GM19463 (cell line): ENCODE data around the gene CIB4.

Experiments used
- ATAC-seq: cut with Tn5 transposase; IDR thresholded peaks from one replicate; pipeline ENCODE4 v1.9.1; 2021; ENCODE audit warnings: mild to moderate bottlenecking, moderate library complexity; ENCODE audit not compliant: unreplicated experiment

Gene CIB4

DNA sequence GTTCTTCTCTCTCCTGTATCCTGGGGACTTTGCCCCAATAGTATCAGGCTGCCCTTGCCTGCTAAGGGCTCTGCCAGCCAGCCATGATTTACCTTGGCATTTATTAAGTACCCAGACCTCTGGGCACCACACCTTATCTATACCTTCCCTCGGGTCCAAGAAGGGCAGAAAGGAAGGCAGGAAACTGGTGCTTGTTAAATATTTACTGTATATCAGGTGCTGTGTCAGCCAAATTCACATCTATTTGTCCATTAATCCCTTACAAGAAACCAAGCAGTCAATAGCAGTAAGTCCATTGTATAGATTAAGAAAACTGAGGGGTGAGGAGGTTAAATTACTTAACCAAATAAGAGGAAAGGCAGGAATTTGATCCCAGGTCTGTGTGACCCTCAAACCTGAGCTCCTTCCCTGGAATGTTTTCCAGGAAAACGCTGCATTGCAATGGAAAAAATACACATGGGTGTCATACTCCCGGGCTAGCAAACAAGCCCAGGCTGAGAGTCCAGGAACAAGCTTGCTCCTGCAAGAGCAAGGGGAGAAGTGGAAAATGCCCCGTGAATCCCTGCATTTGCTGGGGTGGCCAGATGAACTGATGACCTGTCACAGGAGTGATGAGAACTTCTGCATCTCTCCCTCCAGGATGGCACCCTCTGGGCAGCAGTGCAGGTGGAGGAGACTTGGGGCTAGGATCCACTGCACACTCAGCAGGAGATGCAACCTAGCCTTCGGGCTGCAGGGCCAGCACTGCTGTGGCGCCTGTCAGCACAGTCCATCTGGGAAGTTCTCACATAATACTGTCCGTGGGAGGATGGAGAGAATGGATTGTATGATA is 30.4 kb downstream of the CIB4 start:
- ATAC-seq, result no peak

DNA sequence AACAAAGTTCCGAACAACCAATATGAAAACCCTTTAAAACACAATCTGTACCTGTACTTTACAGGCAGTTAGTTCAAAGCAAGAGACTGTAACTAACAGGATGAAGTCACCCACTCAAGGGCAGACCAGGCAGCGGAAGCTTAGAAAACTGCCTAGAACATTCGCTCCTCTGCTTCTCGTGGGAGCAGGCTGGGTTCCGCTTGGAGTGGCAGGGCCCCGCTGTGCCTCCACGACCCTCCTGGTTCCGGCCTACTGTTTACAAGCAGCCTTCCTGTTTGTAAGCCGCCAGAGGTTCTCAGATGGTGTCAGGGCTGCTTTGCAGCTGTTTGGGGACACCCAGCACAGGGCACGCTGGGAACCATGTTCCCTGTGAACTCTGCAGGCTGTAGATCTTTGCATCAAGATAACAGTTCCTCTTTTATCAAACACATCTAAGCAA is 31.3 kb downstream of the CIB4 start:
- ATAC-seq, result no peak

DNA sequence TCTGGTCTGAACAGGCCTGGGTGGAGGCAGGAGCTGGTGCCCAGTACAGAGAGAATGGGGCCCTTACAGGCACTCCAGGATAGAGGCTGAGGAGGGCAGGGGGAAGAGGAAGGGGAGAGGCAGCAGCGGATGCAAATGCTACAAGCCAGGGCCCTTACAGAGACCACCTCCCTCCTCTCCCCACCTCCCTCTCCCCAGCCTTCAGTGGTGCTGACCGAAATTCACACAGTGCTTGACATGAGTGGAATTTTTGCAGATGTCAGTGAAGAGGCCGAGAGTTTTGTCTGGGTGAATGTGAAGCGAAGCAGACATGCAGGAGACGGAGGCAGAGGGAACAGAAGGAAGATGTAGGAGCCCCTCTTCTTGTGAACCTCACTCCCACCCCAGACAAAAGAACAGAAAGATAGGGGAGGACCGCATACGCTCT is 31.9 kb downstream of the CIB4 start:
- ATAC-seq, result no peak

DNA sequence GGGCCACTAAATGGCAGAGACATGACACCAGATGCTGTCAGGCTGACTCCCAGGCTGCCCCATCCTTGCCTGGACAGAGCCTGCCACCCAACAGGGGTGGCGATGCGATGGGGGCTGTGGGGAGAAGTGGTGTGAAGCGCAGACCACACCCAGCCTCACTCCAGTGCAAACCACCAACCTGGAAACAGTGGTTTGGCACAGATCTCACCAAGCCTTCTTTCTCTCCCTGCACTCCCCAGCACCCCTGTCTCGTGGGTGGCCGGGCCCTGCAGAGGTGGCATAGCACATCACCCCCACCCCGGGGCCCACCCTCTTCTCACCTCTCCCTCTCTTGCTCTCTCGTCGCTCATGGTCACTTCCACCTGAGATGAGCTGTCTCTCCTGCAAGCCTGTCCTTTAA is 32.6 kb downstream of the CIB4 start:
- ATAC-seq, result no peak

DNA sequence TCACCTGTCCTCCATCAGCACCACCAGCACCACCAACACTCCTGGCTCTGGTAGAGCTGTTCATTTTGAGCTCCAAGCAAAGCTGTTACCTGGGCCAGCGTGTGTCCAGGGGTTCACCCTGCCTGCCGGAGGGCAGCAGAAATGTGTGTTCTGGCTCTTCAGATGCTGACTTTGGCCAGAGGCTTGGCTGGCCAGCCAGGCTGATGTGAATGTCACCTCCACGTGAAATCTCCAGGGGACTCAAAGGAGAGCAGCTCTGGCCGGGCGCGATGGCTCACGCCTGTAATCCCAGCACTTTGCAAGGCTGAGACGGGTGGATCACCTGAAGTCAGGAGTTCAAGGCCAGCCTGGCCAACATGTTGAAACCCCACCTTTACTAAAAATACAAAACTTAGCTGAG is 33.5 kb downstream of the CIB4 start:
- no peak for ATAC-seq

DNA sequence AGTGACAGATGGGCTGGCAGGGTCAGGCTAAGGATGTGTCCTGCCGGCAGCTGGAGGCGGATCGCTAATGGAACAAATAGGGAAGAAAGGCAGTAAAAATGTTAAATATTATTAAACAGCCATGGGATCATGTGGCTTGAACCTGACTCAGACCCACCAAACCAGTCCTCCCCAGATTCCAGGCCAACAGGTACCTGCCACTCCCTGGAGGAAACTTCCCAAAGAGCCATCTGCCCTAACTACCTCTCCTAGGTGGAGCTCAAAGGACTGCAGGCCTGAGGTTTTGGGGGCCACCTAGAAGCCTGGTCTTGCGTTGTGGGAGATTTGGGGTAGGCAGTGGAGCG is 34.3 kb downstream of the CIB4 start:
- no peak for ATAC-seq

DNA sequence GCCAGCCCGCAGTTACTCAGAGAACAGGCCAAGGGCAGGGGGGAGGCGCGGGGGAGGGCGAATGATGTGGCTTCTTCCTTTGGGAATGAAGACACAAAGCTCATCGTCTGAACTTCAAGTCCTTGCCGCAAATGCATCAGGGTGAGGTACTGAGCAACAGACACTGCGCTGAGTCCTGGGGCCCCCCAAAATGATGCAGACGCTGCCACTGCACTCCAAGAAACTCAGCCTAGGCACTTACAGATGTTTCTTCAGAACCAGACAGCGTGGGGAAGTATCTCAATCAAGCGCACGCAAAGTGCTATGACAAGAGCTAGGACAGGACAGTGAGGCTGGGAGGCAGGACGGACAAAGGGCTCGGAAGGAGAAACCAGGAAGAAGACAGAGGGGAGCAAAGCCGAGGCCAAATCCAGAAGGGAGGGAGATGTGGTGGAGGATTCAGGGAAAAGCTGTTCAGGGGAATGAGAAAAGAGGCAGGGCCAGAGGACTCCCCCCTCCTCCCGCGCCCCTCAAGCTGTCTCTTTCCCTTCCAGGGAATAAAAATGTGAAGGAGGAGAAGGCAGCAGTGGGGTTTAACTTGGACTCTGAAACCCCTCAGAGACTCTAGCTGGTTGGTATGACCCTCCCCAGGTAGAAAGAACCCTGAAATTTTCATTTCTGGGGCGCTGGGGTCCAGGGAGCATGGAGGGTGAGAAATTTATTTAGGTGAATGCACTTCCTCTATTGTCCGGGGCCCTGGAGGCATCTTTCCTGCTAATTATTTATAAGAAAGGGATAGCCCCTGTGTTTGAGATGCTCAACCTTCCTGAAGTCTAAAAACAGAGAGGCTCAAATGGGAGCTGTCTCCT is 34.9 kb downstream of the CIB4 start:
- no peak for ATAC-seq

DNA sequence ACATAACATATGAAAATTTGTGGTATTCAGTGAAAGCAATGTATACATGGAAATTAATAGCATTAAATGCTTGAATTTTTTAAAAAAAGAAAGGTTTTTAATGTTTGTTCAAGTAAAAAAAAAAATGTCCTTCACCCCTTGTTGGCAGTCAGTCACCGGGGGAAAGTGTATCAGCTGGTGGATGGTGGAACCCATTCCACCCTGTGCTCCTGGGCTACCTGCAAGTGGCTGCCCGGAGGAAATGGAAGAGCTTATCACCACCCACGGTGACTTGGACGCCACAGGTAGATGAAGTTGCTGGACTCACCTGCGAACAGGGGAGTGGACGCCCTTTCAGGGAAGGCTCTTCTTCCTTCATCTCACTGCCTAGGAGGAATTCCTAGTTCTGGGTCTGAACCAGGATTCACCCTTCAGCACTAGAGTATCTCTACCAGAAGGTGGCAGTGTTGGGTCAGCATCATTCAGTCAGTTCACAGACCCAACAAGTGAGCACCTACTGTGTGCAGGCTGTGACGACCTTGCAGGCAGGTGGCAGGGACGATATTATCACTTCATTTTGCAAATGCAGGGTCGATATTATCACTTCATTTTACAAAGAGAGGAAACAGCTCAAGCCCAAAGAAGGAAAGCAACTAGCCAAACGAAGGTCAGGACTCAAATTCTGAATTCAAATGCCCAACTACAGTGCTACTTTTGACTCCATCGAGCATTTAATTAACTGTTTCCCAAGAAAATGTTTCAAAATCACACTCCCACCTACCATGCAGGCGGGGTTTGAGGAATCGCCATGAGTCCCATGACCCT is 35.8 kb downstream of the CIB4 start:
- ATAC-seq, result no peak

DNA sequence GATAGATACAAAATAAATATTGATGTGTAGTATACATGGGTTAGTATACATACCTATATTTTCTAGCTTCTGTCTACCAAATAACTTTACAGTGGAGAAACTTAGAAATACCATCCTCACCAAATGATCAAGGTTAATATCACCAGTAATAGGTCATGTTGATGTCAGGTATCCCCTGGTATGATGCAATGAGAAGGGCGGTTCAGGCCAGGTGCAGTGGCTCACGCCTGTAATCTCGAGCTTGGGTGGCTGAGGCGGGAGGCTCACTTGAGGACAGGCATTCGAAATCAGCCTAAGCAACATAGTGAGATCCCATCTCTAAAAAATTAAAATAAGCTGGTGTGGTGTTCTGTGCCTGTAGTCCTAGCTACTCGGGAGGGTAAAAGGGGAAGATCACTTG is 38.6 kb downstream of the CIB4 start:
- no peak for ATAC-seq

DNA sequence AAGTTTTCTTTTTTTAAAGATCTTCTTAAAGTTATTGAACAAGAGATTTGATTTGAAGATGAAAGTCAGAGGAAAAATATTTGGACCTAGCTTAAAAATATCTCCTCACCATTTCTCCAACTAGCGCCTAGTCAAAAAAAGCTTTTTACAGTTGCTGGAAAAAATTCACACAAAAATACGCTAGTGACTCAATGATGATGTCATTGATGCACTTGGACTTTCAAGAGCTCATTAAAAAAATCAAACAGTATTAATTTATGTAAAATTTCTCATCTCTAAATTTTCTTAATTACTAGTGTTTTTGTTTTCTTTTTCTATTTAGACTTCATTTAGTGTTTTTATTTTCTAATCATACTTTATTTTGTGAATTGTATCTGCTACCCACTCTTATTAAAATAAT is 41.8 kb downstream of the CIB4 start:
- no peak for ATAC-seq

DNA sequence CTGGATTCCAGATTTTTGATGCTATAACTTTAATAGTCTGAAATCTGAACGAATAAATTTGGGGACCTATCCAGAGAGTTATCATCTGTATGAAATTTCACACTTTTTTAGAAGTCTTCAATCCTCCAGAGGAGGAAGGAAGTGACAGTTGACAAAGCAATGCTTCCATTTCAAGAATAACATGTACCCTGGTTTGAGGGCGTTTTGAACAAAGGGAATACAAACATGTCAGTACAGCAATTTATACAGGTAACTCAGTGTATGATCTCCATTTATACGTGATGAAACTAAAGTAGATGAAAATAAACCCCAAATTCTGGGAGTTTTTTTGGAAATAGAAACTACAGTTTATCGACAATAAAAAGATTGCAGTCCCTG is 42.2 kb downstream of the CIB4 start:
- ATAC-seq, result no peak

DNA sequence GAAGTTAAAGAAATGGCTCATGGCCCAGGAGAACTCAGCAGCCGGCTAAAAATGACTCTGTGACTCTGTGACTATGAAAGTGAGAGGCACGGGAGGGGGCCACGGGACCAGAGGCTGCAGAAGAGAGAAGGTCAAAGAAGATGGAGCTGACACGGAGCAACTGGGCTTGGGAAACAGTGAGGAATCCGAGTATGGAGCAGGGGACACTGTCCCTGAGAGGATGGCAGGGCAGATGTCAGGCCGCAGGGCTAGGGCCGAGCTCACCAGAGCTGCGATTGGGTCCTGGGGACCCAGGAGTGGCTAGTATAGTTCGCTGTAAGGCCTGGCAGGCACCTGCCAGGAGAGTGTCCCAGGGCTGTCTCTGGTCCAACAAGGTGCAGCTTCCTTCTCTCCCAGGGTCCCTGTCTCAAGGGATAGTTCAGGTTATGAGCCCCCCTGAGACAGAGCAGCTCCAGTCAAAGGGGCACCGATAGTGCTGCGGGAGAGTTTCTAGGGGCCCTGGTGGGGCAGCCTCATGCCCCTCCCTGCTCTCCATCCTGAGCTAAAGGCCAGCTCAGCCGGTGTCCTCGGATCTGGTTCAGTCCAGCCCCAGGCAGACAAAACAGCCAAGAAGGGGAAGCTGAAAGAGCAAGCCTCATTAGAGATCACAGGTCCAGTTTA is 42.7 kb downstream of the CIB4 start:
- ATAC-seq, result no peak

DNA sequence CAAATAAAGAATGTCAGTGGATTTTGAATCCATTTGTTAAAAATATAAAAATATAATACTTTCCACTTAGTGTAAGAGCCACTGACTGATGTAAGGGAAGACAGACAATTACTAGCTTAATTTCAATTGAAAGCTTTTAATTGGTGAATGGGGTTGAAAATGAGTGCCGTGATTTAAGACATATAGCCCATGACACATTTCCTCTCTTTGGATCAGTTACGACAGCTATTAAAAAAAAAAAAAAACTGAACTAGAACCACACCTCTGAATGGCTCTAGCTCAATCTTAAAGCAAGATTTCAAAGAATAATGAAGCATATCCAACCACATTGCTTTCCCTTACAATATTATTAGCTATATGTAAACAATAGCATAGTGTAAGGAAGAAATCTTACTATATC is 44.0 kb downstream of the CIB4 start:
- ATAC-seq, result no peak

DNA sequence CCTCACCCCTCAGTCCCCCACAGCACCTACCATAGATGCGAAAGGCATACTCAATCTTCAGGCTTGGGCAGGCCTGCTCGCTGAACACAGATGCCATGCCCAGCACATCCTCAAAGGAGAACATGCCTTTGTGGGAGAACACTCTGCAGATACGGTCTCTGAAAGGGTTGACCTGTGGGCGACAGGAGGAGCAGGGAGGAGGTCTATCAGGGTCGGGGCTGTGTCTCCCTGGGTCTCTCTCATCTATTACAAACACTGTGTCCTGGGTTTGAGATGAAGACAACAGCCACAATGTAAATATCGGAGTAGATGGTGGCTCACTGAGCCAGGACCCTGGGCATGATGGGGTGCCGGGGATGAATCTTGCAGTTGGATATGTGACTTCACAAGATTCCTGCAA is 46.0 kb downstream of the CIB4 start:
- no peak for ATAC-seq

DNA sequence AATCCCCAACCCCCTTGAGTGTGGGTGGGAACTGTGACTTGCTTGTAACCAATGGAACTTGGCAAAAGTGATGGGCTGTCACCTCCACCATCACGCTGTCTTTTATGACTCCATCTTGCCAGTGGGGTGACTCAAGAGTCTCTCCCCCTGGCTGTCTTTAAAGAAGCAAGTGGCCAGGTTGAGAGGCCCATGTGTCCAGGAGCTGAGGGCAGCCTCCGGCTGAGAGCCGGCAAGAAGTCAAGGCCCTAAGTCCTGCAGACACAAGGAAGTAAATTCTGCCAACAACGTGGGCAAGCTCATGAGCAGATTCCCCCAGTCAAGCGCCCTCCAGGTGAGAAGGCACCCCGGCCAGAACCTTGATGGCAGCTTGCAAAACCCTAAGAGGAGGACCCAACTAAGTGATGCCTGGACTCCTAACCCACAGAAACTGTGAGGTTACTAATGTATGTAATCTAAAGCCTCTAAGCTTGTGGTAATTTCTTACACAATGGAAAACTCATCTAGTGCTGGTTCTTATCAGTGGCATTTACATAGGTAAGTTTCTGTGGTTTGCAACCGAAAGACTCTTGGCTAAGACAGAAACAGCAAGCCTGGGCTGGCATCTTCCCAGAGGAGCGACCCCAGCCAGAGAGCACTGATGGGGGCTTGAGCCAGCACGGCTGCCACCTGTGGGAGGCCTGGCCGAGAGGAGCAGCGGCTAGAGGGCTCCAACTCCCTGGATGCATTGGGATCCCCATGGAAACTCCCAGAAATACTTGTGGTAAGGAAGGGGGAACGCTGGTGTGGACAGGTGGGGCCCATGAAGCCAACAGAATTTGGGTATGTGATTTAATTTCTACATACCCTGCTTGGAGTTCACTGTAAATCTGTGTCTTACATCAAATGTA is 49.3 kb downstream of the CIB4 start:
- ATAC-seq, result no peak

DNA sequence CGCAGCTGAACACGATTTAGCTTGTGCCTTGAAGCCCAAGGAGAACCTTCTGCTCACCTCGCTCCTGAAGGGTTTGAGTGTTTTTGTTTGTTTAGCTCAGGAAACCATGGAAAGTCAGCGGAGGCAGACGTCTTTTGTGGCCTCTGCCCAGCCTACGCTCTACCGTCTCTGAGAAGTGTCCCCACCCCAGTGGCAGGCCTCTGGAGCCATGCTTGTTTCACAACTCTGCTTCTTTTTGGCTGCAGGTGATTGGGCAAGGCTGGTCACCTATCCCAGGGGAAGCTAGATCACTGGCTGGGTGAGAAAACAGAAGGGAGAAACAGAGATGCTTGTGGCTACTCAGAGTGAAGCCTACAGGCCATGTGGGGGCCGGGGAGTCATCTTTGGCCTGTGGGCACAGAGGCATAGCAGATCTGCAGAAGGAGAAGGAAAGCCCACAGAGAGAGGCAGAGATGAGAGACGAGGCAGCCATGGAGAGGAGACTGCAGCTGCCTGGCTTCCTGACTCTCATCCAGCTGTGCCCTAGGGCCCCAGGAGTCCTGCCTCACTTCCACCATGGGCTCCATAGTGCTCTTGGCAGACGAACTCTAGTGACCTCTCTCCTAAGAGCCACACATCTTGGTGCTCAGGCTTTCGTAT is 50.1 kb downstream of the CIB4 start:
- no peak for ATAC-seq

DNA sequence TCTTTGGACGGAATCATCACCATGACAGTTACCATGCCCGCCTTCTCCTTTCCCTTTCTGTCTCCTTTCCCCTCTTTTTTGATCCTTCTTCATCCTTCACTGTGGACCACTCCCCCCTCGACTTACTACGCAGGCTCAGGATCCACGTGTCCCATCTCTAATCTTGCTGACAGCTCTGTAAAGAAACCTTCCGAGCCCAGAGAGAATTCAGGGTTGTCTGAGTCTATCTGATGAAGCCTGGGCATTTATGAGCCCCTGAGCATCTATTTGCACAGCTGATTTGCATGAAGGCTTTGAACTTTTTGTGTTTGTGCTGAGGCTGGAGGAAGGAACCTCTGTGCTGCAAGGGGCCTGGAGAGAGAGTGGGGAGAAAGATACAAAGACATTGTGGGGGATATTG is 50.7 kb downstream of the CIB4 start:
- no peak for ATAC-seq

DNA sequence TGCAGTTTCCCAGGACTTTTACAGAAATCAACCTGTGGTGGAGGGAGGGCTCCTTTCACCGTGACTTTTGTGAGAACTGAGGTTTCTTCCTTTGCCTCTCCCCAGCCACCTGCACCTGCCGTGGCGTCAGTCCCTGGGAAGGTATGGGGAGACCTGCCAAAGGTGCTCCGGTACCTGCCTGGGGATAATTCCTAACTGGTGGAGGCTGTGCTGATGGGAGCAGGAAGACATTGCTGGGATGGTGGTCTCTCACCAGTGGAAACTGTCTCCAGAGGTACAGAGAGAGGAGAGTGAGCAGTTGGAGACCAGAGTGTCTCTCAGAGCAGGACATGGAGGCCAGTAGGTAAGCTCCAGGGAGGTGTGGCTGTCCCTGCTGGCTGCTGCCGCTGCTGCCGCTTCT is 52.6 kb downstream of the CIB4 start:
- no peak for ATAC-seq

DNA sequence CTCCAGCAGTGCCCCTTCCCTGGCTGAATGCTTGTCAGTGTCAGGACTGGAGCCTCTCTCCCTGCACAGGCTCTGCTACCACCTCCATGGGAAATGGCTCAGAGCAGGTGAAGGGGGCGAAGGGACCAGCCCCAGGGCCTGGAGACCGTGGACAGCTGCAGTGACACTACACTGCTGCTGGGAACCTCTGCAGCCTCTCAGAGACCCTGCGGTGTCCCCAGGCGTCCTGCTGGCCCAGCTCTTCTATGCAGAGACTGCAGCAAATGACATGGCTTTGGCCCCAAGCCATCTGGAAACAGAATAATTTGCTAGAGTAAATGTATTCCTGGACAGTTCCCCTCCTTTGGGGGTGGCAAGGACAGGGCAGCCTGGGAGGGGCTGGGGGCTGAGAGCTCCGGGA is 53.2 kb downstream of the CIB4 start:
- ATAC-seq, result no peak

DNA sequence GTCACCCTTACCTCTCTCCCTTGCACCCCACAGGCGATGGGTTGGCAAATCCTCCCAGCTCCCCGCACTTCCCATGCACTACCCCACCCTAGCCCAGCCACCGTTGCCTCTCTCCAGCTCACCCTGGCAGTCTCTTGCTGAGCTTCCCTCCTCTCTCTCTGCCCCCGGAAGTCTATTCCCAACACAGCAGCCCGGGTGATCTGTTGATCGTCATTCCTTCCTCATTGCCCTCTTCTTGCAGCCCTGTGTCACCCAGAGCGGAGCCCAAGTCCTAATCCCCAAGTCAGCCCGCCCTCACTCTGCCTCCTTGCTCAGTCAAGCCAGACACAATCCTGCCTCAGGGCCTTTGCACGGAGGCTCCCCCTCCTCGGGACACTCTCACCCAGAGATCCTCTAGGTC is 55.2 kb downstream of the CIB4 start:
- ATAC-seq, result no peak
